Spleen (tissue), 11 donors: Measurements from ENCODE around the gene TMBIM4. TPM values are rescaled to one million over a fixed set of nuclear protein-coding genes. Genes with fewer than 3 reads are reported as not detected.

Experiments used
- DNase-seq: peaks from one replicate; pipeline ENCODE4 v3.0.0-alpha.2; 2020
- H3K27ac ChIP-seq, 8 donors: fragments of 200-600 bp; sonication (generic) in 7 of 8; 1 replicate in 4 of 8; 2 replicates in 4 of 8; pipeline versions ENCODE4 v1.5.0 to v1.8.0; 2016 to 2021; ENCODE audit warnings: inconsistent platforms in 4 of 8, mild to moderate bottlenecking in 4 of 8, moderate library complexity in 1 of 8
- H3K27me3 ChIP-seq, 7 donors: fragments of 200-600 bp; sonication (generic) in 6 of 7; replicated peaks in 1 of 7; 1 replicate in 4 of 7; 2 replicates in 3 of 7; pipeline versions ENCODE4 v1.5.0 to v1.8.0; 2016 to 2021; ENCODE audit warnings: inconsistent platforms in 3 of 7, mild to moderate bottlenecking in 1 of 7
- H3K36me3 ChIP-seq, 6 donors: fragments of 200-600 bp; sonication (generic) in 5 of 6; 1 replicate in 4 of 6; 2 replicates in 2 of 6; pipeline versions ENCODE4 v1.5.0 to v1.8.0; 2016 to 2021; ENCODE audit warnings: inconsistent platforms in 2 of 6
- H3K4me1 ChIP-seq, 6 donors: fragments of 200-600 bp; sonication (generic) in 5 of 6; 1 replicate in 3 of 6; 2 replicates in 3 of 6; pipeline versions ENCODE4 v1.5.0 to v1.8.0; 2016 to 2021; ENCODE audit warnings: inconsistent platforms in 3 of 6
- H3K4me3 ChIP-seq, 8 donors: fragments of 200-600 bp; sonication (generic) in 7 of 8; 1 replicate in 4 of 8; 2 replicates in 4 of 8; pipeline versions ENCODE4 v1.5.0 to v1.8.0; 2016 to 2021; ENCODE audit warnings: inconsistent platforms in 4 of 8, mild to moderate bottlenecking in 4 of 8, moderate library complexity in 2 of 8
- H3K9me3 ChIP-seq, 8 donors: fragments of 200-600 bp; sonication (generic) in 7 of 8; 1 replicate in 4 of 8; 2 replicates in 4 of 8; pipeline versions ENCODE4 v1.5.0 to v1.8.0; 2016 to 2021; ENCODE audit warnings: inconsistent platforms in 4 of 8
- CTCF ChIP-seq, 11 experiments: fragments of 200-600 bp in 7 of 11; fragments of 450-650 bp in 4 of 11; sonication (generic) in 4 of 11; IDR thresholded peaks in 8 of 11; conservative IDR thresholded peaks in 3 of 11; 1 replicate in 7 of 11; 2 replicates in 4 of 11; pipeline versions ENCODE4 v1.4.0 to v1.8.0; 2016 to 2021; ENCODE audit warnings: antibody characterized with exemption in 11 of 11, inconsistent platforms in 4 of 11, mild to moderate bottlenecking in 1 of 11
- POLR2A ChIP-seq, 3 donors: fragments of 450-650 bp; IDR thresholded peaks; one replicate each; pipeline ENCODE4 v1.5.1; 2017; ENCODE audit warnings: antibody characterized with exemption in 3 of 3, mild to moderate bottlenecking in 1 of 3
- POLR2AphosphoS5 ChIP-seq, 3 donors: sonication (generic); formaldehyde crosslinking; IDR thresholded peaks; one replicate each; pipeline ENCODE4 v1.5.1; 2017; ENCODE audit warnings: antibody characterized with exemption in 3 of 3
- WGBS, 5 donors: extraction: QIAGEN DNeasy Blood & Tissue Kit in 3 of 5; methylation state at CpG; one replicate each; pipeline versions ENCODE4 v1.1.5 to v1.1.7; 2013 to 2018; 5-methylcytosine and 5-hydroxymethylcytosine counted together
- intact Hi-C: fragments of 100-400 bp; cut with DNase I; formaldehyde crosslinking; loops from one replicate; pipeline ENCODE4 v1.15.0; 2023; ENCODE audit warnings: low total_unique reads
- polyA plus RNA-seq, 3 donors: library from polyadenylated mRNA; stranded (reverse); fragments of 200-250 nt; gene quantifications; one replicate each; pipeline ENCODE4 v1.2.1, GENCODE V29; 2013
- total RNA-seq, 7 donors: library from RNA; depleted of rRNA in 3 of 7; stranded (reverse); fragments of >200 nt in 3 of 7; fragmentation: NEBNext Ultra II Directional in 4 of 7; extraction: Animal tissue kit (Norgen Biotek cat#: 25700) in 4 of 7; gene quantifications; one replicate each; pipeline versions ENCODE4 v1.1.0 to v1.2.1, GENCODE V29; 2016 to 2021
- donor health status: healthy with polysubstance abuse.
- donor health status: DM: no; HTN: no; CAD: no; lungs with moderate emphysema.
- donor health status: DM: no; HTN: no; CAD: no.
- donor health status: Bipolar disorder and iron deficiency.
- donor health status: healthy.
- donor health status: DM: no; HTN: no; CAD: no.
- donor health status: DM: yes; HTN: yes; CAD: no.

The TMBIM4 gene
- total and polyA plus RNA-seq, 10 donors = 93.4 to 257 (median 132) TPM

GRCh38 chr12:66092559-66093269 is 77.1 kb downstream of the TMBIM4 start:
- H3K9me3 ChIP-seq = peaks cover 0 to 3% (median 0%) of the 10 kb centered on the region in 8 donors
- no peak overlapping the region for H3K27ac ChIP-seq
- intact Hi-C loops = no loop called here
- H3K27me3 ChIP-seq = peaks cover 0 to 7% (median 0%) of the 10 kb centered on the region in 7 donors
- H3K4me1 ChIP-seq = peaks cover 0 to 5% (median 0%) of the 10 kb centered on the region in 6 donors
- no peak for DNase-seq
- H3K36me3 ChIP-seq = no peaks in the 10 kb centered on the region
- TF ChIP-seq POLR2A (IDR thresholded peaks at IDR 0.05) (no peak), POLR2AphosphoS5 (IDR thresholded peaks at IDR 0.05) (no peak), CTCF (IDR thresholded peaks at IDR 0.05 in 8 of 11, conservative IDR thresholded peaks at IDR 0.05 in 3 of 11) (no peak)
- 0 to 12% (median 2%) methylated on average over 1 of the region's 1 CpG for WGBS, 5 donors
- H3K4me3 ChIP-seq = no peak overlapping the region

- no peaks in the 10 kb centered on the region for H3K36me3 ChIP-seq
- WGBS, 5 donors = 67 to 87% (median 73%) methylated on average over 4 of the region's 4 CpGs
- DNase-seq = no peak
- H3K4me3 ChIP-seq = no peak overlapping the region
- peaks cover 0 to 7% (median 0%) of the 10 kb centered on the region in 7 donors for H3K27me3 ChIP-seq
- intact Hi-C loops = no loop called here
- no peak for TF ChIP-seq POLR2A (IDR thresholded peaks at IDR 0.05)
- no peak for TF ChIP-seq POLR2AphosphoS5 (IDR thresholded peaks at IDR 0.05)
- H3K27ac ChIP-seq = no peak overlapping the region
- H3K4me1 ChIP-seq = peaks cover 0 to 5% (median 0%) of the 10 kb centered on the region in 6 donors
- H3K9me3 ChIP-seq = no peaks in the 10 kb centered on the region
These were observed 79.6 kb downstream of the TMBIM4 start for GRCh38 chr12:66090157-66090556.

- no peak overlapping the region for H3K27ac ChIP-seq
- TF ChIP-seq POLR2A (IDR thresholded peaks at IDR 0.05) (no peak), CTCF (IDR thresholded peaks at IDR 0.05 in 8 of 11, conservative IDR thresholded peaks at IDR 0.05 in 3 of 11) (peak in 10 of 11 experiments; percentile 24 to 77 (median 63))
- H3K36me3 ChIP-seq = no peaks in the 10 kb centered on the region
- no peak for DNase-seq
- H3K4me1 ChIP-seq = peaks cover 0 to under 1% (median 0%) of the 10 kb centered on the region in 6 donors
- H3K4me3 ChIP-seq = no peak overlapping the region
- peaks cover 0 to 7% (median 0%) of the 10 kb centered on the region in 7 donors for H3K27me3 ChIP-seq
- WGBS, 5 donors = 30 to 42% (median 33%) methylated on average over 10 of the region's 10 CpGs
- intact Hi-C loops = loop anchor here (5.0 kb wide), 1 partner anchor 485 kb away; no protein-coding TSS in a partner anchor
- H3K9me3 ChIP-seq = peaks cover 0 to 20% (median 10%) of the 10 kb centered on the region in 8 donors
These were observed 82.3 kb downstream of the TMBIM4 start for GRCh38 chr12:66087365-66087943.

GRCh38 chr12:66085998-66086397 is 83.8 kb downstream of the TMBIM4 start:
- Histone ChIP-seq H3K27ac (no peak overlapping the region), H3K27me3 (peaks cover 0 to 7% (median 0%) of the 10 kb centered on the region in 7 donors), H3K4me3 (no peak overlapping the region), H3K9me3 (peaks cover 0 to 20% (median 10%) of the 10 kb centered on the region in 8 donors), H3K36me3 (no peaks in the 10 kb centered on the region), H3K4me1 (no peaks in the 10 kb centered on the region)
- intact Hi-C loops = loop anchor here (5.0 kb wide), 1 partner anchor 484 kb away; no protein-coding TSS in a partner anchor
- TF ChIP-seq CTCF (IDR thresholded peaks at IDR 0.05 in 8 of 11, conservative IDR thresholded peaks at IDR 0.05 in 3 of 11) = no peak
- TF ChIP-seq POLR2AphosphoS5 (IDR thresholded peaks at IDR 0.05) = no peak
- TF ChIP-seq POLR2A (IDR thresholded peaks at IDR 0.05) = no peak
- DNase-seq = no peak
- 88 to 96% (median 90%) methylated on average over 2 of the region's 2 CpGs for WGBS, 5 donors

Other genes with a start within 250 kb of the TMBIM4 start
- gene LLPH, start 39.2 kb downstream of the TMBIM4 start, total RNA-seq = 10 to 100 TPM in 4 of 7 donors, 1 to 10 TPM in 3; 6.5 to 21.7 (median 16.9) TPM
- gene LLPH, start 39.2 kb downstream of the TMBIM4 start, polyA plus RNA-seq = 10 to 100 TPM; 13.9 to 21.1 (median 19.1) TPM
- gene IRAK3, start 19.2 kb upstream of the TMBIM4 start, total RNA-seq = 100 to 1,000 TPM in 2 of 7 donors, 10 to 100 TPM in 5; 39.0 to 157 (median 79.6) TPM
- gene IRAK3, start 19.2 kb upstream of the TMBIM4 start, polyA plus RNA-seq = 1 to 10 TPM; 4.4 to 9.4 (median 5.7) TPM
- gene HELB, start 132.5 kb upstream of the TMBIM4 start, total RNA-seq = 10 to 100 TPM; 16.8 to 33.7 (median 20.5) TPM
- 1 to 10 TPM in 2 of 3 donors, under 1 TPM in 1; 0.83 to 2.0 (median 1.3) TPM for gene HELB, start 132.5 kb upstream of the TMBIM4 start, polyA plus RNA-seq